Osteoblast (primary cell): ENCODE measurements around the gene PRKAR1A. TPM values are rescaled to one million over a fixed set of nuclear protein-coding genes. Genes with fewer than 3 reads are reported as not detected.

Experiments
- DNase-seq: peaks from one replicate; pipeline ENCODE4 v3.0.0; 2011; ENCODE audit warnings: low spot score, mixed read lengths; ENCODE audit not compliant: insufficient read length; ENCODE audit errors: missing footprints
- H2AFZ ChIP-seq: 2 replicates; pipeline ENCODE4 v1.6.0; 2011; ENCODE audit warnings: mild to moderate bottlenecking, low read length
- H3K27ac ChIP-seq: 2 replicates; pipeline ENCODE4 v1.5.1; 2011; ENCODE audit warnings: mild to moderate bottlenecking, low read depth, low read length, moderate library complexity
- H3K27me3 ChIP-seq: 2 replicates; pipeline ENCODE4 v1.6.0; 2012; ENCODE audit warnings: mild to moderate bottlenecking, control low read depth, inconsistent platforms, low read length, moderate library complexity; ENCODE audit not compliant: insufficient read depth
- H3K36me3 ChIP-seq: 2 replicates; pipeline ENCODE4 v1.5.1; 2011; ENCODE audit warnings: mild to moderate bottlenecking, low read length, control low read depth, moderate library complexity; ENCODE audit not compliant: insufficient read depth
- H3K4me1 ChIP-seq: 2 replicates; pipeline ENCODE4 v1.5.1; 2011; ENCODE audit warnings: mild to moderate bottlenecking, low read length, control low read depth, moderate library complexity; ENCODE audit not compliant: insufficient read depth
- H3K4me2 ChIP-seq: 2 replicates; pipeline ENCODE4 v1.6.0; 2011; ENCODE audit warnings: mild to moderate bottlenecking, low read length; ENCODE audit not compliant: insufficient read depth
- H3K4me3 ChIP-seq: fragments of 200-600 bp; sonication (generic); 3 replicates; pipeline ENCODE4 v1.5.1; 2012; ENCODE audit warnings: mild to moderate bottlenecking, low read length, inconsistent platforms; ENCODE audit not compliant: insufficient read depth
- H3K79me2 ChIP-seq: 2 replicates; pipeline ENCODE4 v1.6.0; 2012; ENCODE audit warnings: mild to moderate bottlenecking, low read length, control low read depth, inconsistent platforms; ENCODE audit not compliant: insufficient read depth
- H3K9me3 ChIP-seq: 2 replicates; pipeline ENCODE4 v1.5.1; 2011; ENCODE audit warnings: low read depth, low read length, control low read depth
- H4K20me1 ChIP-seq: 2 replicates; pipeline ENCODE4 v1.6.0; 2012; ENCODE audit warnings: mild to moderate bottlenecking, low read length, control low read depth; ENCODE audit not compliant: insufficient read depth
- CTCF ChIP-seq: IDR thresholded peaks from 2 replicates; pipeline ENCODE4 v1.5.1; 2011; ENCODE audit warnings: mild to moderate bottlenecking, low read depth, low read length, moderate library complexity; ENCODE audit errors: extremely low read depth
- total RNA-seq: library from RNA; depleted of rRNA; stranded (reverse); fragments of >200 nt; gene quantifications from 2 replicates; pipeline ENCODE4 v1.2.3, GENCODE V29; 2012

Gene PRKAR1A
- total RNA-seq, 1 donor: 259 TPM

- H4K20me1 ChIP-seq: no peaks in the 10 kb centered on the region
- H3K27ac ChIP-seq: peak overlapping the region; percentile 60
- DNase-seq: peak; percentile 81
- no peaks in the 10 kb centered on the region for H3K27me3 ChIP-seq
- peaks cover 63% of the 10 kb centered on the region for H3K4me1 ChIP-seq
- TF ChIP-seq CTCF: peak; percentile 59
- H3K4me2 ChIP-seq: peak overlapping the region; percentile 62
- H3K4me3 ChIP-seq: peak overlapping the region; percentile 24
- no peaks in the 10 kb centered on the region for H3K36me3 ChIP-seq
- no peaks in the 10 kb centered on the region for H3K9me3 ChIP-seq
- peaks cover 2% of the 10 kb centered on the region for H3K79me2 ChIP-seq
- H2AFZ ChIP-seq: peak overlapping the region; percentile 38
These were observed 64.7 kb downstream of the PRKAR1A start for GRCh38 chr17:68576811-68577496.

GRCh38 chr17:68577497-68577821 lies 65.2 kb downstream of the PRKAR1A start:
- Histone ChIP-seq H3K4me3 (no peak overlapping the region), H2AFZ (no peak overlapping the region), H3K36me3 (no peaks in the 10 kb centered on the region), H3K27ac (peak overlapping the region; percentile 60), H3K27me3 (no peaks in the 10 kb centered on the region), H3K4me2 (peak overlapping the region; percentile 62), H3K4me1 (peaks cover 65% of the 10 kb centered on the region), H3K9me3 (no peaks in the 10 kb centered on the region), H4K20me1 (no peaks in the 10 kb centered on the region), H3K79me2 (peaks cover 2% of the 10 kb centered on the region)
- DNase-seq: no peak
- peak; percentile 2 for TF ChIP-seq CTCF

GRCh38 chr17:68578236-68578635 lies 66.0 kb downstream of the PRKAR1A start:
- Histone ChIP-seq H3K79me2 (peaks cover 2% of the 10 kb centered on the region), H3K4me3 (no peak overlapping the region), H3K4me1 (peaks cover 62% of the 10 kb centered on the region), H3K27me3 (no peaks in the 10 kb centered on the region), H3K36me3 (no peaks in the 10 kb centered on the region), H2AFZ (no peak overlapping the region), H3K9me3 (no peaks in the 10 kb centered on the region), H3K4me2 (peak overlapping the region; percentile 62), H4K20me1 (no peaks in the 10 kb centered on the region), H3K27ac (peak overlapping the region; percentile 60)
- no peak for DNase-seq
- no peak for TF ChIP-seq CTCF

GRCh38 chr17:68579194-68579927 lies 67.1 kb downstream of the PRKAR1A start:
- no peaks in the 10 kb centered on the region for H3K9me3 ChIP-seq
- H3K79me2 ChIP-seq: peaks cover 2% of the 10 kb centered on the region
- H3K27ac ChIP-seq: peak overlapping the region; percentile 67
- H4K20me1 ChIP-seq: no peaks in the 10 kb centered on the region
- H3K4me3 ChIP-seq: no peak overlapping the region
- no peak for DNase-seq
- TF ChIP-seq CTCF: no peak
- H3K27me3 ChIP-seq: no peaks in the 10 kb centered on the region
- H2AFZ ChIP-seq: no peak overlapping the region
- peak overlapping the region; percentile 42 for H3K4me2 ChIP-seq
- H3K4me1 ChIP-seq: peaks cover 62% of the 10 kb centered on the region
- H3K36me3 ChIP-seq: peaks cover 2% of the 10 kb centered on the region
